HuH-7 (cell line): ENCODE results near the gene FNIP1.
"Not testable (repeated sequence)": the region's sequence is repeated elsewhere in the genome, so short reads cannot be mapped to it uniquely, and the experiment has no call there.

ENCODE experiments used
- DNase-seq: peaks from one replicate; pipeline ENCODE4 v3.0.0; 2011; ENCODE audit warnings: low spot score

The FNIP1 gene

DNA sequence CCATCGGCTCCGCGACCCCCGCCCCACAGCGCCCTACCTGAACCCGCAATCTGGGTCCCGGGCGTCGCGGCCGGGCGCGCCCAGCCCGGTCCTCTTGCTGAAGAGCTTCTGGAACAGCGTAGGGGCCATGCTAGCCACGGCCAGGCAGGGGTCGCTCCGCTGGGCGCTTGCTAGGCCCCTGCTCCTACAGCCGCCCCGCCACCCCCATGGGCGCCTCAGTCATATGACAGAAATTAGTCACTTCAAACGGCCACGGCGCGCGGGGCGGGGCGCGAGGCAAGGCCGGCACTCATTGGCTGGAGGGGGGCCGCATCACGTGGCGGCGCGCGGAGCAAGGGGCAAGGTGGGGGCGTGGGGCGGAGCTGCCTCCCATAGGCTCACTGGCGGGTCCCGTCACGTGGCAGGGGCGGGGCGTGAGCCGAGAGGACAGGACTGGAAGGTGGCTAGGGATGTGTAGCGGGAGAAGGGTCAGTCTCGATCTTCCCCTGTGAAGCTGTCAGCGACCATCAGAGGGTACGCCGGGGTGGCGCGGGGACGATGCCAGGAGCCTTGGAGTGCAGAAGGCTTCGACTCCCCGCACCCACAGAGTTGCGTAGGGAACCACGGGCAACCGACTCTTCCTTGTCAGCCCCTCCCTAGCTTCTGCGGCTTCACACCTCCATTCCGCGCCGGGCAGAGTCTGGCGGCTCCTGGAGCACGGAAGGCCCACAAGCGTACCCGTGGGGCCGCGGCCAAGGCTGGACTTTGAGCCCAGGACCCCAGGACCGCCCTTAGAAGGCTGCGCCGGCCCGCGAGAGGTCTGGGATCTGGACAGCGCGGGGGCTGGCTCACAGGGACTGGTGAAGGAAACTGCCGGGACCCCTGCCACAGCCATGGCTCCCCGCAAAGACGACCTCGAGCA, at the start of gene FNIP1:
Gene FNIP1, minus strand, starts transcription at position 225 of the 901 bp plus-strand sequence. Its CDS starts 96 bp downstream, at position 129.
- DNase-seq: peak; percentile 95

- no peak for DNase-seq
These were observed 49.7 kb upstream of the FNIP1 start for GRCh38 chr5:131846536-131846935.

GRCh38 chr5:131845828-131846227, 49.0 kb upstream of the FNIP1 start:
- DNase-seq: no peak

- not testable (repeated sequence) for DNase-seq
These were observed 46.2 kb upstream of the FNIP1 start for GRCh38 chr5:131842971-131843370.

DNA sequence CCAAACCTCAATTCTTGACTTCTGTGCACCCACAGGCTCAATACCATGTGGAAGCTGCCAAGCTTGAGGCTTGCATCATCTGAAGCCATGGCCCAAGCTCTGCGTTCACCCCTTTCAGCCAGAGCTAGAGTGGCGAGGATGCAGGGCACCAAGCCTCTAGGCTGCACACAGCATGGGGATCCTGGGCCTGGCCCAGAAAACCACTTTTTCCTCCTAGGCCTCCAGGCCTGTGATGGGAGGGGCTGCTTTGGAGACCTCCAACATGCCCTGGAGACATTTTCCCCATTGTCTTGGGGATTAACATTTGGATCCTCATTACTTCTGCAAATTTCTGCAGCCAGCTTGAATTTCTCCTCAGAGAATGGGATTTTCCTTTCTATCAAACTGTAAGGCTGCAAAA, 35.9 kb upstream of the FNIP1 start:
- DNase-seq: not testable (repeated sequence)

GRCh38 chr5:131825404-131826013, 28.7 kb upstream of the FNIP1 start:
- DNase-seq: no peak

DNA sequence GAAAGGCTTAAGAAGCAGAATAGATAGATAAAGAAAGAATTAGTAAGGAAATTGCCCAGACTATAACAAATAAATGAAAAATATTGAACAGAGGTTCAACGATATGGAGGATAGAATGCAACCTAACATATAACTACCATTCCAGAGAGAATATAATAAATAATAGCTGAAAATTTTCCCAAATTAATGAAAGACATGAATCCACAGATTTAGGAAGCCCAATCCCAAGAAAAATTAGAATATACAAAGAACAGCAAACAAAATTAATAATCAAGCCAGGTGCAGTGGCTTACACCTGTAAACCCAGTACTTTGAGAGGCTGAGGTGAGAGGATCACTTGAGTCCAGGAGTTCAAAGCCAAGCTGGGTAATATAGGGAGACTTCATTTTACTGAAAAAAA, 27.8 kb upstream of the FNIP1 start:
- no peak for DNase-seq

- no peak for DNase-seq
These were observed 24.4 kb upstream of the FNIP1 start for GRCh38 chr5:131821221-131821620.

DNA sequence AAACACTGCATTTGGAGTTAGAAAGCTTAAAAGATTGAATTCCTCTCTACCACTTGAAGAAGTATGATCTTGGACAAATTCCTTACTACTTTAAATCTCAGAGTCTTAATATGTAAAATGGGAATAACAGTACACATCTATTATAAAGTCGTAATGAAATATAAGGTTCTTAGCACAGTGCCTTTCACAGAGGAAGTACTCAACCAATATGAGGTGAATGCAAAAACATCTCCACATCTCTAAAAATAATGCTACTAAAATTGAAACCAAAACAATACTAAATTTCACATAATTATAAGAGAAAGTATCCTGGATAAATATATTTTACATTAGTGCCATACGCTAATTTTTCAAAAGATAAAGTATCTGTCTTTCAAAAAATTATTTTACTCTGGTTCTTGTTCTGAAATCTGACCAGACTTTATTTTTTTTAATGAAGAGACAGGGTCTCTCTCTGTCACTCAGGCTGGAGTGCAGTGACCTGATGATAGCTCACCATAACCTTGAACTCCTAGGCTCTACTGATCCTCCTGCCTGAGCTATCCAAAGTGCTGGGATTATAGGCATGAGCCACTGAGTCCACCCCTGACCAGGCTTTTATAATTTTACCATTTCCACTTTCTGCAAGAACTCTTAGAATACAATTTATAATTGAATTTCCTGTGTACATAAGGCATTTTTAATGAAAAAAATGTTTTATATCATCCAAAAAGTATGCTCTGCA, 21.3 kb upstream of the FNIP1 start:
- DNase-seq: no peak

DNA sequence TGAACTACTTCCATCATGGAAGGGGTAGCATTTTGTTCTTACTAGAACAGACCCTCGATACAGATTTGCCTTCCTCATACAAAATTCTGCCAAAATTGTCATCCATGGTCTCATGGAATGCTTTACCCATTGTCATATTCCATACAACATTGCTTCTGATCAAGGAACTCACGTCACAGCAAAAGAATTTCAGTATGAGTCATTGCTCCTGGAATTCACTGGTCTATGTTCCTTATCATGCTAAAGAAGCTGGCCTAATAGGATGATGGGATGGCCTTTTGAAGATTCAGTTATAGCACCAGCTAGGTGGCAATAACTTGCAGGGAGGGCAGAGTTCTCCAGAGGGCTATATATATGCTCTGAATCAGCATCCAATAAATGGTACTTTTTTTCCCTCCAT, 18.2 kb upstream of the FNIP1 start:
- no peak for DNase-seq

DNA sequence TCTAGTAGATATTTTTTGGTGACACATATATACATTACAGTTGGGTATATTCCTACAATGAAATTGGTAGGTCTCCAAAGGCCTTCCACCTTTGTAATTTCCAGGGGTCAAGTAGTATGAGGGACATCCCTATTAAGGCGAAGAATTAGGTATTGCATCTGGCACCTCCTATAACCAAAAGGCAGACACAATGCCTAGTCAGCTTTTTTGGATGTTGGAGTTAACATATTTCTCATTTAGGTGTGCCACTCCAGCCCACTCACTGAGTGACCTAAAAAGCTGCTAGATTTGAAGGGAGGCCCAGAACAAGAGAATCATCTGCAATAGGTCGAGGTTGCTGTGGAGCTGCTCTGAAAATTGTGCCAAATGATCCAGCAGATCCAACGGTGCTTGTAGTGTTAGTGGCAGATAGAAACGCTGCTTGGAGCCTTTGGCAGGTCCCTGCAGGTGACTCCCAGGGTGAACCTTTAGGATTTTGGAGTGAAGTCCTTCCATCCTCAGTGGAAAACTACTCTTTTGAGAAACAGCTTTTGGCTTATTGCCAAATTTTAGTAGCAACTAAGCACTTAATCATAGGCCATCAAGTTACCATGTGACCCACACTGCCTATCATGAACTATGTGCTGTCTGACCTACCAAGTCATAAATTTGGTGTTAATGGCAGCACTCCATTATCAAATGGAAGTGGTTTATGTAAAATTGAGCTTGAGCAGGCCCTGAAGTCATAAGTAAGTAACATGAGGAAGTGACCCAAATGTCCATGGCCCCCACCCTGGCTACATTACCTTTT, 15.7 kb upstream of the FNIP1 start:
- no peak for DNase-seq

DNA sequence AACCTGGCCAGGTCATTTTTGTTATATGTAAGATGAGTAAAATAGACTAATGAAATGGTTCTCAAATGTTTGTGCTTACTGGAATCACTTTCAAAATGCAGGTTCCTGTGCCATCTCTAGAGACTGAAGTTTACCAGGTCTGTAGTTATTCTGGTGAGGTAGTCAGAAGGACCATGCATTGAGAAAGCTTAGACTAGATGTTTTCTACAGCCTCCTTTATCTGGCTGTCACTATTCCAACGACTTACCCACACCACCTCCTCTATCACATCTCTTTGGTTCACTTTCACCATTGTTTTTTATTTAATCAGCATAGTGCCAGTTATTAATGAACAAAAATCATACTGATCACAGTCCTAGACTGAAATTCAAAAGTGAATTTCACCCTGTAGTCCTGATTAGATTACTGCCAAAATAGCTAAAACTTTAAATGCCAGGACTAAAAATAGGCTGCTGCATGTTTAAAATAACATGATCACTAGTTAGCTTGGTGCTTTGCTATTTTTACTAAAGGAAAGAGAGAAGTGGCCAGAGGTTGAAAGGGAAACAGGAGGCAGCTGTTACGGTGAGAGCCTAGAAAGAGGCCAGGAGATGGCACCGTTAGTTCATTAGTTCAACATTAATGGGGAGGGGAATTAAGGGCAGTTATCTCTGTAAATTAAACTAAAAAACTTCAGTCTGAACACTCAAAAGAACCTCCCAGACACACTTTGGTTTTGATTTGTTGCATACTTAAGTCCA, 13.9 kb upstream of the FNIP1 start:
- no peak for DNase-seq

DNA sequence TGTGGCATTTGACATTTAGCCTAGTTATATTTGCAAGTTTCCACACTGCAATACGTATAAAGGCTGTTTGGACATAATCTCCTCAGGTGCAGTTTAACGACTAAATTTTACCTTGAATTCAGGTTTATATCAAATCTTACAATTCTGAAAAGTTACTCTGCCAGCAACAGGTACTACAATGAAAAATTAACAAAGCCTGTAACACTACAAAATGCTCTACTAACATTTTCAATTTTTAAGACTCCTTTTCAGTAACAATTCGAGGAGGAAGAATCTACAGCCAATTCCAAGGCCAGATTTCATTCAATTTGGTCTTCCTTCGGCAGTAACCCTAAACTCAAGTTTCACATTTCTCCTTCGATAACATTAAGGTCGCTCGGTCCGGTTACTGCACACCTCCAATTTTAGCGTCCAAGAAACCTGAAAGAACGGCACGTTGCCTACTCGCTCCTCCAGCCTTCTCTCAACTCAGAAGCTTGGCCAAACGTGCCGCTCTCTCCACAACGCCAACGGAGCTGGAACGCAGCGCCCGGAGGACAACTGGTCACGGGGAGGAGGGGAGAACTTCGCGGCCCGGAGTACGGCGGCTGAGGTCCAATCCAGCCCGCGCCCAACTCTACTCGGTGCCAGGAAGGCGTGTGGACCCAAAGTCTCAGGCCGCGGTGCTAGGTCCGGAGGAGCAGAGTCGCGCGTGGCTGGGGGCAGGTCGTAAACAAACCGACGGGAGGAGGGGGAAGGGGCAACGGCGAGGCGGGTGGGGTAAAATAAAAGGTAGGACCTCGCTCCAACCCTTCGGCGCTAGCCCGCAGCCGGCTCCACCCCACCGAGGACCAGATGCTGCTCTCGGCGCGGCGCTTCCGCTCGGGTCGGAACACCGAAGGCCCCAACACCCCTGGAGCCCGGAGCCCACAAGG, 681 bp downstream of the FNIP1 start:
- peak; percentile 41 for DNase-seq

DNA sequence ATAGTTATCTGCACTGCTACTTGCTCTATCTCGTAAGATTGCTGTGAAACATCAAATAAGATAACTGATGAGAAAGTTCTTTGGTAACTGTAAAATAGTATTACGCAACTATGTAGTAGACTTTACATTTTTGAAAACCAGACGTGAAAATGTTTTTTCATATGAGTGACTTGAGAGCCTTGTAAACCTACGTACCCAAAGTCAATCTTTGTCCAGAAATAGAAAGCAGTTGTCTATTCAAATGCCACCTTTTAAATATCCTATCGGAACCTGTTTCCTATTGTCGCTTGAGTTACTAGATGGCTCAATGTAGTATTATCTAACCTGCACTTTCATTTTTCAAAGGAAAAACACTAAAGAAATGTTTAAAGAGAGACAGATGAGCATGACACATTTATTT, 1.6 kb downstream of the FNIP1 start:
- no peak for DNase-seq

DNA sequence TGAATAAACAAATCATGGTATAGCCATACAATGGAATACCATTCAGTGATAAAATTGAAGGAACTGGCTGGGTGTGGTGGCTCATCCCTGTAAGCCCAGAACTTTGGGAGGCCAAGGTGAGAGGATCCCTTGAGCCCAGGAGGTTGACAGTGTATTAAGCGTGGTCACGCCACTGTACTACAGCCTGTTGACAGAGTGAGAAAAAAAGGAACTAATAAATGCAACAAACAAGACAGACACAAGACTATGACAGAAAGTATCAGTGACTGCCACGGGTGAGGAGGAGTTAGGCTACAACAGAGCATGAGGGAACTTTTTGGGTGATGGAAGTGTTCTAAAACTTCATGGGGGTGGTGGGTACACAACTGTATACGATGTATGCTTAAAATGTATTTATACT, 2.2 kb downstream of the FNIP1 start:
- no peak for DNase-seq

GRCh38 chr5:131792896-131793295, 3.9 kb downstream of the FNIP1 start:
- no peak for DNase-seq

DNA sequence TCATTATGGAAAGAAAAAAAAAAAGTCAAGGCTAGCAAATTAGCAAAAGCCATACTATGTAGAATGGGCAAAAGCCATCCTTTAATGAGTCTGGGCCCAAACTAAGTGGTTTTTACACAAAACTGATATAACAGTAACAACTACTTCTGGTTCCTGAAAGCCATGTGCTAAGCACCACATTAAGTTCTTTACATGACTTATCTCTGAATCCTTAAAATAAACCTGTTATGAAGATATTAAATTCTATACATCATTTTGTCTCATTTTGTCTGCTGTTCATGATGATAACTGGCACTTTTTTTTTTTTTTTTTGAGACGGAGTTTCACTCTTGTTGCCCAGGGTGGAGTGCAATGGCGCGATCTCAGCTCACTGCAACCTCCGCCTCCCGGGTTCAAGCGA, 5.0 kb downstream of the FNIP1 start:
- DNase-seq: no peak

GRCh38 chr5:131790550-131790949, 6.3 kb downstream of the FNIP1 start:
- DNase-seq: no peak

- no peak for DNase-seq
These were observed 7.1 kb downstream of the FNIP1 start for GRCh38 chr5:131789765-131790164.

GRCh38 chr5:131787736-131788135, 9.1 kb downstream of the FNIP1 start:
- DNase-seq: no peak
